Prostate gland (tissue), 2 donors: Measurements from ENCODE around the gene HOXA13. TPM values are rescaled to one million over a fixed set of nuclear protein-coding genes. Genes with fewer than 3 reads are reported as not detected.
A peak's percentile ranks its signal among the peaks of the same experiment; 100 is the strongest.

Experiments used
- DNase-seq: peaks from one replicate; pipeline ENCODE4 v3.0.0-alpha.2; 2019; ENCODE audit warnings: low spot score
- H3K27ac ChIP-seq, 2 donors: fragments of 200-600 bp; sonication (generic); 2 replicates each; pipeline ENCODE4 v1.5.1; 2017 to 2019
- H3K27me3 ChIP-seq: fragments of 200-600 bp; sonication (generic); replicated peaks from 2 replicates; pipeline ENCODE4 v1.5.1; 2019; ENCODE audit not compliant: insufficient read depth
- H3K36me3 ChIP-seq, 2 donors: fragments of 200-600 bp; sonication (generic); 1 replicate in 1 of 2; 2 replicates in 1 of 2; pipeline versions ENCODE4 v1.5.1 to v1.8.1; 2017 to 2019
- H3K4me1 ChIP-seq: fragments of 200-600 bp; sonication (generic); replicated peaks from 2 replicates; pipeline ENCODE4 v1.5.1; 2019
- H3K4me3 ChIP-seq, 2 donors: fragments of 200-600 bp; sonication (generic); 2 replicates each; pipeline ENCODE4 v1.5.1; 2017 to 2019
- H3K9me3 ChIP-seq: fragments of 200-600 bp; sonication (generic); 2 replicates; pipeline ENCODE4 v1.5.1; 2017
- POLR2A ChIP-seq: fragments of 450-650 bp; IDR thresholded peaks from one replicate; pipeline ENCODE4 v1.6.1; 2016; ENCODE audit warnings: antibody characterized with exemption, mild to moderate bottlenecking
- POLR2AphosphoS5 ChIP-seq: sonication (generic); formaldehyde crosslinking; IDR thresholded peaks from one replicate; pipeline ENCODE4 v1.6.1; 2017; ENCODE audit warnings: antibody characterized with exemption
- WGBS: methylation state at CpG from one replicate; pipeline ENCODE4 v1.1.5; 2018; 5-methylcytosine and 5-hydroxymethylcytosine counted together
- intact Hi-C: fragments of 100-400 bp; cut with DNase I; formaldehyde crosslinking; loops from one replicate; pipeline ENCODE4 v1.14.2; 2022
- total RNA-seq, 2 donors: library from RNA; depleted of rRNA; stranded (reverse); fragments of >200 nt; gene quantifications; one replicate each; pipeline ENCODE4 v1.1.0, GENCODE V29; 2016
- TF ChIP-seq, protein P1 (sequence below), 4 experiments: fragments of 200-600 bp in 2 of 4; fragments of 450-650 bp in 2 of 4; sonication (generic) in 2 of 4; IDR thresholded peaks; 1 replicate in 3 of 4; 2 replicates in 1 of 4; pipeline ENCODE4 v1.5.1; 2016 to 2019; ENCODE audit warnings: antibody characterized with exemption in 4 of 4, mild to moderate bottlenecking in 2 of 4, moderate library complexity in 2 of 4

Gene HOXA13
- total RNA-seq, 2 donors from 2014 or later: 19.1 to 50.4 TPM

DNA sequence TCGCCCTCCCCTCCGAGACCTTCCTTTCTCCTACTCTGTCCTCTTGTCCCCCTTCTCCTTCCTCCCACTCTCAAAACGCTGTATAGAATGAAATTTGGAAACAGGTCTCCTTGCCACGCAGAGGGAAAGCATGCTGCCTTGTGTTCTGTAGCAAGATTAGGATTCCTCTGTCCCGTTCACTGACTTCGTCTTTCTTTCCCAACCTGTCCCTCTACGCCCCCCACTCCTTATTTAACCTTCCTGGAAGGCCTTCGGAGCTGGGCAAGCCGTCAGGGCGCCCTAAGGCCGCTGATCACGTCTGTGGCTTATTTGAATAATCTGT, 35.9 kb downstream of the HOXA13 start:
- TF ChIP-seq POLR2AphosphoS5 (no peak), POLR2A (no peak)
- TF ChIP-seq, protein P1, sequence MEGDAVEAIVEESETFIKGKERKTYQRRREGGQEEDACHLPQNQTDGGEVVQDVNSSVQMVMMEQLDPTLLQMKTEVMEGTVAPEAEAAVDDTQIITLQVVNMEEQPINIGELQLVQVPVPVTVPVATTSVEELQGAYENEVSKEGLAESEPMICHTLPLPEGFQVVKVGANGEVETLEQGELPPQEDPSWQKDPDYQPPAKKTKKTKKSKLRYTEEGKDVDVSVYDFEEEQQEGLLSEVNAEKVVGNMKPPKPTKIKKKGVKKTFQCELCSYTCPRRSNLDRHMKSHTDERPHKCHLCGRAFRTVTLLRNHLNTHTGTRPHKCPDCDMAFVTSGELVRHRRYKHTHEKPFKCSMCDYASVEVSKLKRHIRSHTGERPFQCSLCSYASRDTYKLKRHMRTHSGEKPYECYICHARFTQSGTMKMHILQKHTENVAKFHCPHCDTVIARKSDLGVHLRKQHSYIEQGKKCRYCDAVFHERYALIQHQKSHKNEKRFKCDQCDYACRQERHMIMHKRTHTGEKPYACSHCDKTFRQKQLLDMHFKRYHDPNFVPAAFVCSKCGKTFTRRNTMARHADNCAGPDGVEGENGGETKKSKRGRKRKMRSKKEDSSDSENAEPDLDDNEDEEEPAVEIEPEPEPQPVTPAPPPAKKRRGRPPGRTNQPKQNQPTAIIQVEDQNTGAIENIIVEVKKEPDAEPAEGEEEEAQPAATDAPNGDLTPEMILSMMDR (IDR thresholded peaks at IDR 0.05): no peak
- no peak for DNase-seq
- H3K9me3 ChIP-seq: no peaks in the 10 kb centered on the region
- 13% methylated on average over 12 of the region's 12 CpGs for WGBS
- peak overlapping the region; percentile 61 to 80 for H3K4me3 ChIP-seq
- peak overlapping the region; percentile 96 for H3K27ac ChIP-seq
- intact Hi-C loops: no loop called here
- no peaks in the 10 kb centered on the region for H3K27me3 ChIP-seq
- H3K4me1 ChIP-seq: no peaks in the 10 kb centered on the region
- no peaks in the 10 kb centered on the region for H3K36me3 ChIP-seq

DNA sequence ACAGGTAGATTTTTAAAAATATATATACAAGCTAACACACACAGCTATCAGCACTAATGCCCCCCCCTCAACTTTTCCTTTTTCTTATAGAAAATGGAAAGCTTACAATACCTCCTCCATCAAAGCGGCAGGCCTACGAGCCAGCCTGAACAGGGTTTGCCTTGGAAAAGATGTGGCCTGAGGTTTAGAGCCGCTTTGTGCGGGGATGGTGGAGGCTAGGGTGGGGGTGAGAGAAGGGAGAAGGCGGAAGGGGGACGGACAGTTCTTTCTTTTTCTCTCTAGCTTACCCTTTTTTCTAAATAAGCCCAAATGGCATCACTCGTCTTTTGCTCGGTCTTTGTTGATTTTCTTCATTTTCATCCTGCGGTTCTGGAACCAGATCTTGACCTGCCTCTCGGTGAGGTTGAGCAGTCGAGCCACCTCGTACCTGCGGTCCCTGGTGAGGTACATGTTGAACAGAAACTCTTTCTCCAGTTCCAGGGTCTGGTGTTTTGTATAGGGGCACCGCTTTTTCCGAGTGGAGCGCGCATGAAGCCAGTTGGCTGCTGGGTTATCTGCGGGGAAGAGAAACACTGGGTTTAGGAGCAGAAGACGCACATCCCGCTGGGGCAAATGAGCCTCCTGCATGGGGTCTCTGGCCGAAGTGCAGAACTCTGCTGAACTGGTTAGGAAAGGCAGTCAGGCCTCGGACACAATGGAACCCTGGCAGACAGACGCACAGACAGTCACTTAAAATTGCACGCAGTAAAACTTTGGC, 36.4 kb downstream of the HOXA13 start:
- Histone ChIP-seq H3K9me3 (no peaks in the 10 kb centered on the region), H3K36me3 (no peaks in the 10 kb centered on the region), H3K27ac (peak overlapping the region; percentile 96), H3K27me3 (no peaks in the 10 kb centered on the region), H3K4me1 (no peaks in the 10 kb centered on the region), H3K4me3 (peak overlapping the region; percentile 61 to 80)
- 30% methylated on average over 24 of the region's 24 CpGs for WGBS
- intact Hi-C loops: no loop called here
- DNase-seq: no peak
- no peak for TF ChIP-seq POLR2A
- TF ChIP-seq POLR2AphosphoS5: no peak

DNA sequence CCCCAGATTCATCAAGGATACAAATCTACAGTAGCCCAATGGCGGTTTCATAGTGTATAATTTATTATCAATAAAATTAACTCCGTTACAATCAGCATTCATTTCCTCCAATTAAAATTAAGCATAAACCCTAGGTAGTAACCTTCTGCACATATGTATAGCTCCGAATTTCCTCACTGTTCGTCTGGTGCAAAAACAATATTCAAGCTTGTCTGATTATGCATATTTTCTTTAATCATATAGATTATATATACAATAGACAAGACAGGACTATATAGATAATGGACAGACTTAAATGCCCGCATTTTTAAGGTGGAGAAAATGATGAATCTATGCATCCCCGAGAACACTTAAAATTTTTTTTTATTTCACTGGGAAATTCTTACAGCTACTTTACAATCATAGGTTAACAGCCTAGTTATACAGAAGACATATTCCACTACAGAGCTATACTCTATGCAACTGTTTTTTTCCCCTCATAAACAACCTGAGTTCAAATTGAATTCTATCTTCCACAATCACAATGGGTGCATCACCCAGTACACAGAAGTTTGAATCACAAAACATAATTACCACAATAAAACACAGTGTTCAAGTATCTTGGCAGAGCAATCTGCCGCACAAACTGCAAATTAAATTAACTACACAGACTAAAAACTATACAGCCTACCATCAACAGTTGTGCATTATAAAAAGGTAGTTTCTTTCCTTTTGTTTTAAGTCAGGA, 37.2 kb downstream of the HOXA13 start:
- no peak for DNase-seq
- intact Hi-C loops: no loop called here
- H3K9me3 ChIP-seq: no peaks in the 10 kb centered on the region
- 28% methylated on average over 7 of the region's 7 CpGs for WGBS
- no peaks in the 10 kb centered on the region for H3K27me3 ChIP-seq
- H3K36me3 ChIP-seq: no peaks in the 10 kb centered on the region
- H3K4me1 ChIP-seq: no peaks in the 10 kb centered on the region
- peak overlapping the region; percentile 96 for H3K27ac ChIP-seq
- TF ChIP-seq, protein P1 (IDR thresholded peaks at IDR 0.05): no peak
- TF ChIP-seq POLR2A: no peak
- TF ChIP-seq POLR2AphosphoS5: no peak
- peak overlapping the region; percentile 61 to 80 for H3K4me3 ChIP-seq

DNA sequence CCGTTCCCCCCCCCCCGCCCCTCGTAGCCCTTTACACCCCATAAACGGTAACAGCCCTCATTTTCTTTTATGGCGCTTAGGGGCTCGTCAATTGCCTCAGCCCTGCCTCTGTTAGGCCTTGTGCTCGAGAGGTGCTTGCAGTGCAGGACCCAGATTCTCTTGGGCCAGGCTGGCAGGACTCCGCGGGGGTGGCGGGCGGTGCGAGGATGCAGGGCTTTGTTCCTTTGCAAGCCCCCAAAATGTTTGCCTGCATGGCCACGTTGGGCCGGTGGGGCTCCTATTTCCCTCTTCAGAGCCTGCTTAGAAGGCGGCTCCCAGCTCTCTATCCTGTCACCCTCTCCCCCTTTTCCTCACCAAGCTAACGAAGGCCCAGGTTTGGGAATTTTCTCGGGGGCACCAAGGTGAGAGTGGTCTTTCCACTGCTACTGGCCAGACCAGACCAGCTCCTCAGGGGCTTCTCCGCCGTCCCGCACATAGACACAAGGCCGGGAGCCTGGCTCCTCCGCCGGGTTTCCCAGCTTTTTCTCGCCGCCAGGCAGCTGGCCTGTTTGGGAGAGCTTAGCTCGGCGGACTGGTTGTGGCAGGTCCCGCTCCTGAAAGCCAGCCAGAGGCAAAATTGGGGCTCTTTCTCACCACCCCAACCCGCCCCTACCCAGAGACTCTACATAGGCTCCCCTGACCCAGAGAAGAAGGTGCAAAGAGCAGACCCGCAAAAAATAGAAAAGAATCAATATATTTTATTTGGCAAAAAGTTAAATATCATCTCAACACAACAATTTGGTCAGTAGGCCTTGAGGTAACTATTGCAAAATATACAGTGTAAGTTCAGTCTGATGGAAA, 38.0 kb downstream of the HOXA13 start:
- Histone ChIP-seq H3K4me1 (no peaks in the 10 kb centered on the region), H3K36me3 (no peaks in the 10 kb centered on the region), H3K9me3 (no peaks in the 10 kb centered on the region), H3K27me3 (no peaks in the 10 kb centered on the region), H3K27ac (peak overlapping the region; percentile 73 to 96), H3K4me3 (peak overlapping the region; percentile 61 to 80)
- intact Hi-C loops: loop anchor here (1.0 to 2.0 kb wide), 2 partner anchors 476 to 791 kb away; no protein-coding TSS in a partner anchor
- no peak for DNase-seq
- no peak for TF ChIP-seq POLR2A
- TF ChIP-seq, protein P1 (IDR thresholded peaks at IDR 0.05): peak in 1 of 4 experiments; percentile 2
- 40% methylated on average over 28 of the region's 30 CpGs for WGBS

DNA sequence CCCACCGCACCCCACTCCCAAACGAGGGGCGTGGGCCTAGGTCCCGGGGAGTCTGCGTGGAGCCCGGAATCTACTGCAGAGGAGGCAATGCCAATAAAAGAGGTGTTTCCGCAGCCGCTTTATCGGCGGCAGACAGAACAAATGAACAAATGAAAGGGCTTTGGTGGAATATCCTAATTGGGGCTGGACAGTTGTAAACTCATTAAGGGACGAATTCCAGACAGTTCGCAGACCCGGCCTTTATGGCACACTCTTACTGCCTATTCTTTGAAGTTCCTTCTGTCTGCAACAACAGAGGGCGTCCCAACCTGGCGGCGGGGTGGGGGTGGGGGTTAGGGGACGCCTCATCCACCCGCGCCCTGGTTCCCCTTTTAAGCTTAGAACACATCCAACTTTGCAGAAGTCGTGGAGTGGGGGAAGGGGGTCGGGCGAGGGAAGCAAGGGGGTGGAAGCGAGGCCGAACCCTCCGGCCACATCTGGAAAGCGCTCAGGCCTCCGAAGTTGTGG, 38.6 kb downstream of the HOXA13 start:
- Histone ChIP-seq H3K27ac (peak overlapping the region; percentile 73 to 96), H3K9me3 (no peaks in the 10 kb centered on the region), H3K36me3 (no peaks in the 10 kb centered on the region), H3K4me1 (no peaks in the 10 kb centered on the region), H3K27me3 (no peaks in the 10 kb centered on the region), H3K4me3 (peak overlapping the region; percentile 61 to 80)
- intact Hi-C loops: loop anchor here (1.0 to 2.0 kb wide), 2 partner anchors 475 to 790 kb away; no protein-coding TSS in a partner anchor
- WGBS: 4% methylated on average over 26 of the region's 27 CpGs
- TF ChIP-seq, protein P1 (IDR thresholded peaks at IDR 0.05): peak in 1 of 4 experiments; percentile 4
- TF ChIP-seq POLR2AphosphoS5 (no peak), POLR2A (no peak)
- no peak for DNase-seq
